NCI-H2107 treated with DMSO at 0.1 percent for 48 hours (cell line): ENCODE results near the gene ZDHHC11B.
"Not testable (repeated sequence)": the region's sequence is repeated elsewhere in the genome, so short reads cannot be mapped to it uniquely, and the experiment has no call there.

Experiments used
- DNase-seq: peaks from one replicate; lab custom pipeline; 2025; ENCODE audit not compliant: unreplicated experiment; lab: John Stamatoyannopoulos, UW

The ZDHHC11B gene

GRCh38 chr5:754143-754632 is 30.3 kb downstream of the ZDHHC11B start:
- DNase-seq = not testable (repeated sequence)

- not testable (repeated sequence) for DNase-seq
These were observed 30.9 kb downstream of the ZDHHC11B start for GRCh38 chr5:753567-754142.

GRCh38 chr5:752532-753115 is 31.9 kb downstream of the ZDHHC11B start:
- DNase-seq = not testable (repeated sequence)

GRCh38 chr5:751992-752391 is 32.5 kb downstream of the ZDHHC11B start:
- not testable (repeated sequence) for DNase-seq

- DNase-seq = no peak
These were observed 33.0 kb downstream of the ZDHHC11B start for GRCh38 chr5:751496-751895.

GRCh38 chr5:750226-750625 is 34.3 kb downstream of the ZDHHC11B start:
- DNase-seq = not testable (repeated sequence)

- DNase-seq = no peak
These were observed 35.3 kb downstream of the ZDHHC11B start for GRCh38 chr5:749101-749670.

- DNase-seq = not testable (repeated sequence)
These were observed 36.2 kb downstream of the ZDHHC11B start for GRCh38 chr5:748011-748980.

GRCh38 chr5:747303-747844 is 37.2 kb downstream of the ZDHHC11B start:
- not testable (repeated sequence) for DNase-seq

- DNase-seq = no peak
These were observed 38.2 kb downstream of the ZDHHC11B start for GRCh38 chr5:746258-746761.

GRCh38 chr5:745272-746142 is 39.0 kb downstream of the ZDHHC11B start:
- not testable (repeated sequence) for DNase-seq

- DNase-seq = not testable (repeated sequence)
These were observed 40.7 kb downstream of the ZDHHC11B start for GRCh38 chr5:743696-744404.

- DNase-seq = not testable (repeated sequence)
These were observed 42.3 kb downstream of the ZDHHC11B start for GRCh38 chr5:742276-742675.

- not testable (repeated sequence) for DNase-seq
These were observed 50.4 kb downstream of the ZDHHC11B start for GRCh38 chr5:734145-734544.

- DNase-seq = not testable (repeated sequence)
These were observed 51.6 kb downstream of the ZDHHC11B start for GRCh38 chr5:732754-733454.

GRCh38 chr5:729225-729624 is 55.3 kb downstream of the ZDHHC11B start:
- DNase-seq = not testable (repeated sequence)

- DNase-seq = not testable (repeated sequence)
These were observed 57.4 kb downstream of the ZDHHC11B start for GRCh38 chr5:727087-727486.

GRCh38 chr5:723865-724264 is 60.7 kb downstream of the ZDHHC11B start:
- DNase-seq = not testable (repeated sequence)
